CD4-positive, alpha-beta T cell treated with Interferon gamma for 1 hour (primary cell): ENCODE results near the gene PFKFB2.

Source experiments
- DNase-seq: peaks from one replicate; pipeline ENCODE4 v3.0.0-alpha.2; 2020

Gene PFKFB2

GRCh38 chr1:207093944-207094343 is 40.9 kb downstream of the PFKFB2 start:
- no peak for DNase-seq

- DNase-seq = no peak
These were observed 44.8 kb downstream of the PFKFB2 start for GRCh38 chr1:207097871-207098324.

DNA sequence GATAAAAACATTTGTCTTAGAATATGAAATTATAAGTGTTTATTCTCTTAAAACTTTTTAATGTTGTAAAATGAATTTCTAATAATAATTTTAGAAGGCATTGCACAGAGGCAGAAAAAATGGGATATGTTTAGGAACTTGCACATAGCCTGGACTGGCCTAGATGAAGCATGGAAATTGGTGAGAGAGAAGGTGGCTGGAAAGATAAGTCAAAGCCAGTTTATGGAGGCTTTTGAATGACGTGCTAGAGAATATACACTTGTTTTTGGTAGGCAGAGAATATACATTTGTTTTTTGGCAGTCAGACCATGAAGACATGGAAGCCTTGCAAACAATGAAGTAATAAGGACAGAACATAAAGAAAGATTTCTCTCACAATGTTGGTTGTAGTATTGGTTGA is 48.6 kb downstream of the PFKFB2 start:
- DNase-seq = no peak

- DNase-seq = no peak
These were observed 49.1 kb downstream of the PFKFB2 start for GRCh38 chr1:207102146-207102545.

DNA sequence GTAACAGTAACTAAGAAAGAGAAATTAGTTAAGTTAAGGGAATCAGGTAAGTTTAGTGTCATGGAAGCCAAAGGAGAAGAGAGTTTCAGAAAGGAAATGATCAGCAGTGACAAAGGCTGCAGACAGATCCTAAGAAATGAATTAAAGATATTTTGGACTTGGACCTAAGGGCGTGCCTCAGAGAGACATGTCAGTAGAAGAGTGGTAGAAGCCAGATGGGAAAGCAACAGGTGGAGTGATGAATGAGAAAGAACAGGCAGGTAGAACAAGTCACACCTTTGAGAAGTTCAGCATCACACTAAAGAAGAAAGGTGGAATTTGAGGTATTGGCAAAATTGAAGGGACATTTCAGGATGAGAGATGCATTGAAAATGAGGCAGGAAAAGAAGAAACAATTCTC is 49.6 kb downstream of the PFKFB2 start:
- DNase-seq = no peak

DNA sequence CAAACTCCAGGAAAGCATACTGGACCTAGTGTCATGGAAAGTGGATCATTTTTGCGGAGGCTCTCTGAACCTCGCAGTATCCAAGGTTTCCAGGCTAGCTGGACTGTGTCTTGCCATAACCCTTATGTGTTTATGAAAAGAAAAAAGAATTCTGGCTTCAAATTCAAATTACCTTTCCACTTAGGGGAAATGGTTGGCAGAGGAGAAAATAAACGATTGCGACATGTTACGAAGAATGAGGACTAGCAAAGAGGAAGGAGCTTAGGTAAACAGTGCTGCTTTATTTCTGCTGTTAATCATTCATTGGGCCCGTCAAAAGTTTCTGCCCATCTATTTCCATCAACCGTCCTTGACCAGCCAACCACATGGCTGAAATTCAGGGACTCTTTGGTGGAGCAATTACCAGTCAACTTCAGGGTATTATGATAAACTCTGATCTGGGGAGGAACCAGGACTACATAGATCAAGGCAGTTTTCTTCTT is 50.9 kb downstream of the PFKFB2 start, which contains the start of gene C4BPA:
TSS of gene C4BPA (plus strand) at position 342 of the 482 bp plus-strand sequence. CDS start 8,793 bp downstream, outside the sequence.
- no peak for DNase-seq

DNA sequence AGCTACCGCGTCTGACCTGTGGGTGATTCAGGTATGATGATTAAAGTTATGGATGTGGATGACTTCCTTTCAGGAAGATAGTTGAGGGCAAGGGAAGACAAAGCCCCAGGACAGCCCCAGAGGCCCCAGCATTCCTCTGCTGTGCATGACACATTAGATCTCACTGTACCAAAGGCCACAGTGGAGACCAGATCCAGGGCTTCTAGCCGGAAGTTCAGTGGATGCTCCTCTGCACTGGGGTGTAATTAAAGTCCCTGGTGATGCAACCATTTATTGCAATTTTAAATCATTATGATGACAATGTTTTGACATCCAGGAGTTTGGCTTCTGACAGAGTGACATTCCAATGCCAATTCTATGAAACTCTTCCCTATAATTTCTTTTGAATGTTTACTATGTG is 55.9 kb downstream of the PFKFB2 start:
- no peak for DNase-seq

- no peak for DNase-seq
These were observed 59.7 kb downstream of the PFKFB2 start for GRCh38 chr1:207112616-207113296.

DNA sequence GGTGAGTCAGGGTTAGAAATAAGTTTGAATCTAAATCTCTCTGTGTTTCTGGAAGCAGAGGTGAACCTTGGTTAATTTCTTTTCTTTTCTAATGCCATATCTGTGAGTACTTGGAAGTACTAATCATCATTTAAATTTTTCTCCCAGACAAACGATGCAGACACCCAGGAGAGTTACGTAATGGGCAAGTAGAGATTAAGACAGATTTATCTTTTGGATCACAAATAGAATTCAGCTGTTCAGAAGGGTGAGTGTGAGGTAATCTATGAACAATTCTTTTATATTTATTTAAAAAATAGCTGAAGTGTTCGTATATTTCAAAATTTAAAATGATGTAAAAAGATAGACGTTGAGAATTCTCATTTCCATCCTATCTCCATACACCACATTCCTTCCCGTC is 62.2 kb downstream of the PFKFB2 start:
- no peak for DNase-seq

DNA sequence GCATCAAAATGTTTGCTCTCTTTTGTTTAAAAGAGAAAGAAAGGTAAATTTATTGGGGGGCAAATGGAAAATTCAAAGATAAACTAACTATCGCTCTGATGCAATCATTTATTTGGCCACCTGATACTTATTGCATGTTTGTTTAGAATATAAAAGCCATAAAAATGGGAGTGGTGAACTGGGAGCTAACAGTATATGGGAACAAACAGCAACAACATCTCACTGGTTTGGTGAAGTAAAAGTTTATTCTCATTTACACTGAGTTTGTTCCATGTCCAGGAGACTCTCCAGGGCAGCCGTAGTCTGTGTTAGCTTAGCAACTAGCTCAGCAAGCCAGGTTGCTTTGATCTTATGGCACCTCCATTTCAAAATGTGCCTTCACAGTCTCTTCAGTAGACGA is 71.3 kb downstream of the PFKFB2 start:
- no peak for DNase-seq

- DNase-seq = no peak
These were observed 75.4 kb downstream of the PFKFB2 start for GRCh38 chr1:207128336-207128921.

GRCh38 chr1:207129053-207129452 is 76.0 kb downstream of the PFKFB2 start:
- no peak for DNase-seq
